ENCODE results near the gene PPM1K.
"Not testable (repeated sequence)": the region's sequence is repeated elsewhere in the genome, so short reads cannot be mapped to it uniquely, and the experiment has no call there.

Gene PPM1K

GRCh38 chr4:88284439-88285234 is at the start of gene PPM1K:
Gene PPM1K (minus strand): TSS chr4:88284561. CDS start chr4:88278583, 5,978 bp downstream.
- peak; percentile 95 for DNase-seq (ENCODE audit: low spot score)

DNA sequence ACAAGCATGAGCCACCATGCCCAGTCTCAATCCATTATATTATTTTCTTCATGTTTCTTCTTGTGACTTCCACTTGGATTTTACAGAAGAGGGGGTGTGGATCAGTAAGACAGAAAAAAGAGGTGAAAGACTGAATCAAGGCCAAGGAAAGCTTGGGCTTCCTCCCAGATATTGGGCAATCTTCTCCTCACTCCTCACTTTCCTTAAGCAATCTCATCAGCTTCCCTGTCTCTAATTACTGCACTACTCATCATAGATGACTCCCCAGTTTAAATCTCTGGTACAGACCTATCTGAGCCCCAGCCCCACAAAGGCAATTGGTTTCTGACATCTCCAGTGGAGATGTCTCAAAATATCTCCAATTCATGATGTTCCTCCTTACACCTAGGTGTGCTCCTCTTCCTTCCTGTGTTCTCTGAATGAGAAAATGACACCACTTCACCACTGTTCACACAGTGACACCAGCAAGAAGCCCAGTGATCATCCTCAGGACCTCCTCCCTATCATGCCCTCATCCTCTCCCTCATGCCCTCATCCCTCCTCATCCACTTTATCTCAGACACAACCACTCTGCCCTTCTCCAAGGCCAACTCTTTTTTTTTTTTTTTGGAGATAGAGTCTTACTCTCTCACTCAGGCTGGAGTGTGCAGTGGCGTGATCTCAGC is 49.5 kb upstream of the PPM1K start:
- DNase-seq (ENCODE audit: low spot score), result no peak

GRCh38 chr4:88327665-88328064 is 43.3 kb upstream of the PPM1K start:
- no peak for DNase-seq (ENCODE audit: low spot score)

DNA sequence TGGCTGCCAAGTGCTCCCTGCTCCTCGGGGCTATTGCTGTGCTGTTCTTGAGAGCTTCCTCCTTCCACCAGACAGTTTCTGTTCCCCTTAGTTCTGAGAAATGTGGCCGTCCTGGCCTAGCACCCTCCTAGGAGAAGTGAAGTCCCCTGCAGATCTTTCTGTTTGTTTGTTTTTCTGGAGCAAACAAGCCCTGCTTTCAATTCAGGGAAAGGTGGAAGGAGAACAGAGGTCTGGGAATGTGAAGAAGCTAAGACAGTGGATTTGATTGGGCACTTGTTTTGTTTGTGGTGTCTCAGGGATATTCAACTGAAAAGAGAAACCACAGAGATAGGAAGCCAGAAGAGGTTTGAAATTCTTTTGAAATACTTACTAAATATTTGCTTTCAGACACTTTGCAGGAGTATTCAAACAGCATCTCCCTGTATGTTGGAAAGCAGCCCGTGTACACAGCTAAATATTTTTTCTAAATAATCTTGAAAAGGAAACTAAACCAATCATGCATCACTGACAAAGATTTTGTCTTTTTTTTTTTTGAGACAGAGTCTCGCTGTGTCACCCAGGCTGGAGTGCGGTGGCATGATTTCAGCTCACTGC is 36.5 kb upstream of the PPM1K start:
- DNase-seq (ENCODE audit: low spot score), result peak; percentile 13

- DNase-seq (ENCODE audit: low spot score), result no peak
Measured at GRCh38 chr4:88320224-88320779, 35.9 kb upstream of the PPM1K start.

GRCh38 chr4:88318751-88319350 is 34.5 kb upstream of the PPM1K start:
- no peak for DNase-seq (ENCODE audit: low spot score)

GRCh38 chr4:88315460-88316017 is 31.2 kb upstream of the PPM1K start:
- DNase-seq (ENCODE audit: low spot score), result no peak

- DNase-seq (ENCODE audit: low spot score), result not testable (repeated sequence)
Measured at GRCh38 chr4:88313088-88313624, 28.8 kb upstream of the PPM1K start.

DNA sequence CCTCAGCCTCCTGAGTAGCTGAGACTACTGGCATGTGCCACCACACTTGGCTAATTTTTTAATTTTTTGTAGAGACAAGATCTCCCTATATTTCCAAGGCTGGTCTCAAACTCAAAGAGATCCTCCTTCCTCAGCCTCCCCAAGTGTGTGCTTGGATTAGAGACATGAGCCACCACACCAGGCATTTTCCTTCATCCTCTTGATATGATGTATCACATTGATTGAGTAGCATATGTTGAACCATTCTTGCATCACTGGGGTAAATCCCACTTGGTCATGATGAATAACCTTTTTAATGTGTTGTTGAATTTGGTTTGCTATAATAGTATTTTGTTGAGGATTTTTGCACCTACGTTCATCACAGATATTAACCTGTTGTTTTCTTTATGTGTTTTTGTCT is 24.2 kb upstream of the PPM1K start:
- no peak for DNase-seq (ENCODE audit: low spot score)

GRCh38 chr4:88297725-88298454 is 13.5 kb upstream of the PPM1K start:
- no peak for DNase-seq (ENCODE audit: low spot score)

DNA sequence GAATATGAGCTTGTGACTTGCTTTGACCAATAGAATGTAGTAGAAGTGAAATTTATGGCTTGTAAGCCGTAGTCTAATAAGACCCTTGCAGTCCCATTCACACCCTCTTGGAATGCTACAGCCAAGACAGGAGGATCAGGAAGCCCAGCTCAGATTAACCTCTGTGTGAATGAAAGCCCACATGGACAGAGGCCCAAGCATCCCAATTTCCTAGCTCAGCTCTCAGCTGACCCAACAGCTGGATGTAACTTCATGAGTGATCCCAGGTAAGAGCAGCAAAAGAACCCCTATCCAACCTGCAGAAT is 12.8 kb upstream of the PPM1K start:
- DNase-seq (ENCODE audit: low spot score), result no peak

GRCh38 chr4:88296413-88297211 is 12.3 kb upstream of the PPM1K start:
- no peak for DNase-seq (ENCODE audit: low spot score)

- DNase-seq (ENCODE audit: low spot score), result no peak
Measured at GRCh38 chr4:88295656-88296055, 11.3 kb upstream of the PPM1K start.

- peak; percentile 49 for DNase-seq (ENCODE audit: low spot score)
Measured at GRCh38 chr4:88291003-88291402, 6.6 kb upstream of the PPM1K start.

- DNase-seq (ENCODE audit: low spot score), result no peak
Measured at GRCh38 chr4:88286897-88287296, 2.5 kb upstream of the PPM1K start.

- no peak for DNase-seq (ENCODE audit: low spot score)
Measured at GRCh38 chr4:88285235-88285653, 883 bp upstream of the PPM1K start.

DNA sequence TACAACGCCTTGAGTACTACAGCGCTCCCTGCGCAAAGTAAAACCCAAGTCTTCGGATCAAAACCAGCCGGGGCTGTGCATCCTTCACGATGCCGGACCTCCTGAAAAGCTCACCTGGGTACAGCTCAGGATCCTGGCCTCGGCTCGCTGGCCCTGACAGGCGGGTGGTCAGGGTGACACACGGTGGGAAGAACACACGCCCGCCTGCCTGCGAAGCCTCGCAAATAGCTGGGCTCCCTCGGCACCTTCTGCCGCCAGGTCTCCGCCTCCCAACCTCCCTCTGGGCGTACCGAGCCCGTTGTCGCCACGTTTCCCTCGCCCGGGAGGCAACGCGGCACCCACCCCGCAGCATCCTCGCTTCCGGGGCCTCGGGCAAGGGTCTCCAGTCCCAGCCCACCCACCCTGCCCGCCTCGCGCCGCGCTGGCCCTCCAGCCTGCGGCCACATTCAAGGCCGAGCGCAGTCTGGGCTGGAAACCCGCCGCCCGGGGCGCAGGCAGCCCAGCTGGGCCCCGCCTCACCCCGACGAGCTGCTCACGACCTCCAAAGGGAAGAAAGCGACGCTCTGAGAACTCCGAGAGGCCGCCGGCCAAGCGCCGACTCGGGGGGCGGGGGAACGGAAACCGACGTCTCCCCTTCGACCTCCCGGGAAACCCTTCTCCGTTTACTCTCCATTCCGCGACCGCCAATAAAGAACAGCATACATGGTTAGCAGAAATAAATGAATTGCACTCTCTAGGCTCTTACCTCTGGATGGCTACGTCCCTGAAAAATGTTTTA is 511 bp downstream of the PPM1K start:
- peak; percentile 62 for DNase-seq (ENCODE audit: low spot score)

- no peak for DNase-seq (ENCODE audit: low spot score)
Measured at GRCh38 chr4:88280228-88280795, 4.0 kb downstream of the PPM1K start.

DNA sequence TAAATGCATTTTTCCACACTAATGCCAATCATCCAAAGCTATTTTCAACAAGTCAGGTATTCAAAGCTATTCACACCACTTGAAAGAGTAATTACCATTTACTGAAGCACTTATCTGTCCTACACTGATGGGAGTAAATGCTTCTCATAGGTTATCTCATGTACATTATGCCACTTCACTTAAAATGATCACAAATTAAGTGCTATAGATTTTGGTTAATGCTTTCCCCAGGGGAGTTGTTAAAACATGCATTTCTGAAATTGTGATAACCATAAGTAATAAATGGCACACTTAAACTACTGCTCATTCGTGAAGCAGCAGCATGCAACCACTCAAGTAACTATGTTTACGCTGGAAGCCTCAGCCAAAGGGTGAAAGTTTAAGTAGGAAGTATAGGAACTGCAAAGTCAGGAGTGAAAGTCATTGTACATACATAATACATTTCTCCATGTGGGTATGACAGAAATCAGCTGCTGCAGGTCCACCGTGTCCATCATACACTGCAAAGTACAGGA is 6.6 kb downstream of the PPM1K start:
- no peak for DNase-seq (ENCODE audit: low spot score)
